ENCODE results near the gene SLIT3.

Gene SLIT3

DNA sequence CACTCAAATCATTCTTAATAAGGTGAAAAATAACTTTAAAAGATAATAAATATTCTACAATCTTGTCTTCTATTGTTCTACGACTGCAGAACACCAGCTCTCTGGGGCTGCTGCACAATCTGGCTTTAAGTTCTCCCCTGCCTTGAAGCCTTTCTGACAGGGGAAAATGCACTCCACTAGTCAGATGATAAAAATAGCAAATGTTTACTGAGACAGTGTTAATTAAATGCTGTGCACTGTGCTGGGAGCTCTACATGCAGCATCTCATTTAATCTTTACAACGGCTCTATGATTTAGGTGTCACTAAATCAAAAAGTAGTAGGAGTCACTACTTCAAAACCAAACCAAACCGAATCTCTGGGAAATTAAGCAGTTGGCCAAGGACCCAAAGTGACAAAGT, 132.7 kb downstream of the SLIT3 start:
- Histone ChIP-seq H3K9me3 (ENCODE audit: low read depth, low read length) (no peaks in the 10 kb centered on the region), H3K4me3 (no peak overlapping the region), H3K9ac (ENCODE audit: insufficient read length) (no peak overlapping the region), H3K27ac (no peak overlapping the region), H3K36me3 (ENCODE audit: insufficient read depth, low read length) (no peaks in the 10 kb centered on the region)
- no peak for DNase-seq (ENCODE audit: low read depth, low spot score)
- TF ChIP-seq POLR2AphosphoS5 (IDR thresholded peaks at IDR 0.05; ENCODE audit: borderline replicate concordance, low read depth, low read length): no peak
- no peak for TF ChIP-seq EZH2 (IDR thresholded peaks at IDR 0.05)
- no peak for TF ChIP-seq FOXP2 (optimal IDR thresholded peaks at IDR 0.05; ENCODE audit: control extremely low read depth, extremely low read length, insufficient read depth)

GRCh38 chr5:169166078-169166477, 134.9 kb downstream of the SLIT3 start:
- H3K9ac ChIP-seq (ENCODE audit: insufficient read length): no peak overlapping the region
- no peak overlapping the region for H3K27ac ChIP-seq
- H3K4me3 ChIP-seq: no peak overlapping the region
- TF ChIP-seq FOXP2 (optimal IDR thresholded peaks at IDR 0.05; ENCODE audit: control extremely low read depth, extremely low read length, insufficient read depth) (no peak), EZH2 (IDR thresholded peaks at IDR 0.05) (no peak), POLR2AphosphoS5 (IDR thresholded peaks at IDR 0.05; ENCODE audit: borderline replicate concordance, low read depth, low read length) (no peak)
- no peaks in the 10 kb centered on the region for H3K9me3 ChIP-seq (ENCODE audit: low read depth, low read length)
- no peak for DNase-seq (ENCODE audit: low read depth, low spot score)
- no peaks in the 10 kb centered on the region for H3K36me3 ChIP-seq (ENCODE audit: insufficient read depth, low read length)

GRCh38 chr5:169165052-169165451, 135.9 kb downstream of the SLIT3 start:
- Histone ChIP-seq H3K36me3 (ENCODE audit: insufficient read depth, low read length) (no peaks in the 10 kb centered on the region), H3K9me3 (ENCODE audit: low read depth, low read length) (no peaks in the 10 kb centered on the region), H3K4me3 (no peak overlapping the region), H3K27ac (no peak overlapping the region), H3K9ac (ENCODE audit: insufficient read length) (no peak overlapping the region)
- no peak for DNase-seq (ENCODE audit: low read depth, low spot score)
- TF ChIP-seq FOXP2 (optimal IDR thresholded peaks at IDR 0.05; ENCODE audit: control extremely low read depth, extremely low read length, insufficient read depth) (no peak), EZH2 (IDR thresholded peaks at IDR 0.05) (no peak)

DNA sequence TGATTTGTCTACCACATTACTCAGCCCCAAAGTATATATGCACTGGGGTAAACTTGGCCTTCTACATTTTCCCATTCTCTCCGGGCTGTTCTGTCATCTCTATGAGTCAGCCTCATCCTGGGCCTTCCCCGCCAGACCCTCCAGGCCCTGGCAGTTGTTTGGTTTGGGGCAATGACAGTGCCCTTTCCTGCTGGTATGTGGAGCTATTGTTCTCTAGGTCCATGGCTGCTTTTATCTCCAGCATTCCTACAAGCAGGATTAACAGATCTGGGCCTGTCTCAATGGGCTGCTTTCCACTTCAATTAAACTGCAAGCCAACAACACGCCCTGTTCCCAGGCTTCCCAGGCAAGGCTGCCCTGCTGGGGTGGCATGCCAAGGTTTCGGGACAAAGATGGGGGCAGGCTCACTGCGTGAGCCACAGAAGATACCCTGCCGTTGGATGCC, 136.4 kb downstream of the SLIT3 start:
- H3K4me3 ChIP-seq: no peak overlapping the region
- TF ChIP-seq POLR2AphosphoS5 (IDR thresholded peaks at IDR 0.05; ENCODE audit: borderline replicate concordance, low read depth, low read length): no peak
- TF ChIP-seq EZH2 (IDR thresholded peaks at IDR 0.05): no peak
- no peak for TF ChIP-seq FOXP2 (optimal IDR thresholded peaks at IDR 0.05; ENCODE audit: control extremely low read depth, extremely low read length, insufficient read depth)
- DNase-seq (ENCODE audit: low read depth, low spot score): no peak
- H3K36me3 ChIP-seq (ENCODE audit: insufficient read depth, low read length): no peaks in the 10 kb centered on the region
- no peaks in the 10 kb centered on the region for H3K9me3 ChIP-seq (ENCODE audit: low read depth, low read length)
- H3K27ac ChIP-seq: no peak overlapping the region
- no peak overlapping the region for H3K9ac ChIP-seq (ENCODE audit: insufficient read length)

DNA sequence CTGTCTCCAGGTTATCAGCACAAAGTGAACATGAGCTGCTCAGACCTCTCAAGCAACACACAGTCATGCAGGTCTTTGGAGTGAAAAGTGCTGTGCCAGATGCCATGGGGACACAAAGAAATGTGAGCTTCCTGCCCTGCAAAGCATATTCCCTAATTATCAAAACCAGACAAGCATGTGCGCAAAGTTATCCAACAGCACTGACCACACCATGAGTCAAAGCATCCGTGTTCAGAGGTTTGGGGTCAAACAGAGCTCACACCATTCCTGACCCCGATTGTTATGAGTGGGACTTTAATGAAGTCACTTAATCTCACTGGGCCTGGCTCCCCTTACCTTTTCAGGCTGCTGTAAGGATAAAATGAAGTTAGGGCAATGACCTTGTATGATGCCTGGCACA, 138.5 kb downstream of the SLIT3 start:
- Histone ChIP-seq H3K4me3 (no peak overlapping the region), H3K27ac (no peak overlapping the region), H3K9ac (ENCODE audit: insufficient read length) (no peak overlapping the region), H3K36me3 (ENCODE audit: insufficient read depth, low read length) (no peaks in the 10 kb centered on the region), H3K9me3 (ENCODE audit: low read depth, low read length) (no peaks in the 10 kb centered on the region)
- TF ChIP-seq EZH2 (IDR thresholded peaks at IDR 0.05) (no peak), POLR2AphosphoS5 (IDR thresholded peaks at IDR 0.05; ENCODE audit: borderline replicate concordance, low read depth, low read length) (no peak), FOXP2 (optimal IDR thresholded peaks at IDR 0.05; ENCODE audit: control extremely low read depth, extremely low read length, insufficient read depth) (no peak)
- DNase-seq (ENCODE audit: low read depth, low spot score): no peak

- H3K36me3 ChIP-seq (ENCODE audit: insufficient read depth, low read length): no peaks in the 10 kb centered on the region
- H3K9ac ChIP-seq (ENCODE audit: insufficient read length): no peak overlapping the region
- TF ChIP-seq POLR2AphosphoS5 (IDR thresholded peaks at IDR 0.05; ENCODE audit: borderline replicate concordance, low read depth, low read length): no peak
- no peak for TF ChIP-seq FOXP2 (optimal IDR thresholded peaks at IDR 0.05; ENCODE audit: control extremely low read depth, extremely low read length, insufficient read depth)
- no peak for TF ChIP-seq EZH2 (IDR thresholded peaks at IDR 0.05)
- no peak overlapping the region for H3K27ac ChIP-seq
- H3K4me3 ChIP-seq: no peak overlapping the region
- DNase-seq (ENCODE audit: low read depth, low spot score): no peak
- no peaks in the 10 kb centered on the region for H3K9me3 ChIP-seq (ENCODE audit: low read depth, low read length)
These were observed 139.8 kb downstream of the SLIT3 start for GRCh38 chr5:169161022-169161680.

DNA sequence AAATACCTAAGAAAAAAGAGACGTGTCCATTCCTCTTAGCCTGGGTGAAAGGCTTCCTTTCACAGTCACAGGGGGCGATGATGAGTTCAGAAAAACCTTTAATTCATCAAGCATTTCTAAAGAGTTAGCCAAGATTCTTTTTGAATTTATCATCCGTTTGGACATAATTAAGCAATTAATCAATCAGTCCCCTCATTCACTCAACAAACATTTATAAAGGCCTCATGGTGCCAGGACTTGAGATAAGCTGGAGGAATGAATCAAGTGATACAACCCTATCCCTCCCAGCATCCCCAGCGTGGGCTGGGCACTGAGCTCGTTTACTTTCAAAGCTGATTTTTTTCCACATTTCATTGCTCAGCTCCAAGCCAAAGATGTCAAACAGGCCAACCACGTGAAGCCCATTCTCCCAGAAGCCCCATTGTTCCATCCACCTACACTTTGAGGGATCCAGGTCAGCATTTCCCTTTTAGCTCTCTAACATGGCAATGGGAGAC, 140.5 kb downstream of the SLIT3 start:
- DNase-seq (ENCODE audit: low read depth, low spot score): no peak
- Histone ChIP-seq H3K4me3 (no peak overlapping the region), H3K27ac (no peak overlapping the region)

GRCh38 chr5:169158764-169159163, 142.2 kb downstream of the SLIT3 start:
- no peak overlapping the region for H3K4me3 ChIP-seq
- no peak overlapping the region for H3K9ac ChIP-seq (ENCODE audit: insufficient read length)
- no peak for DNase-seq (ENCODE audit: low read depth, low spot score)
- no peak for TF ChIP-seq POLR2AphosphoS5 (IDR thresholded peaks at IDR 0.05; ENCODE audit: borderline replicate concordance, low read depth, low read length)
- TF ChIP-seq EZH2 (IDR thresholded peaks at IDR 0.05): no peak
- no peak for TF ChIP-seq FOXP2 (optimal IDR thresholded peaks at IDR 0.05; ENCODE audit: control extremely low read depth, extremely low read length, insufficient read depth)
- H3K9me3 ChIP-seq (ENCODE audit: low read depth, low read length): no peaks in the 10 kb centered on the region
- no peak overlapping the region for H3K27ac ChIP-seq
- H3K36me3 ChIP-seq (ENCODE audit: insufficient read depth, low read length): no peaks in the 10 kb centered on the region

More for the DNA sequence above, 140.5 kb downstream of the SLIT3 start:
- no peak overlapping the region for H3K9ac ChIP-seq (ENCODE audit: insufficient read length)
- H3K9me3 ChIP-seq (ENCODE audit: low read depth, low read length): no peaks in the 10 kb centered on the region
- TF ChIP-seq FOXP2 (optimal IDR thresholded peaks at IDR 0.05; ENCODE audit: control extremely low read depth, extremely low read length, insufficient read depth) (no peak), POLR2AphosphoS5 (IDR thresholded peaks at IDR 0.05; ENCODE audit: borderline replicate concordance, low read depth, low read length) (no peak), EZH2 (IDR thresholded peaks at IDR 0.05) (no peak)
- no peaks in the 10 kb centered on the region for H3K36me3 ChIP-seq (ENCODE audit: insufficient read depth, low read length)

DNA sequence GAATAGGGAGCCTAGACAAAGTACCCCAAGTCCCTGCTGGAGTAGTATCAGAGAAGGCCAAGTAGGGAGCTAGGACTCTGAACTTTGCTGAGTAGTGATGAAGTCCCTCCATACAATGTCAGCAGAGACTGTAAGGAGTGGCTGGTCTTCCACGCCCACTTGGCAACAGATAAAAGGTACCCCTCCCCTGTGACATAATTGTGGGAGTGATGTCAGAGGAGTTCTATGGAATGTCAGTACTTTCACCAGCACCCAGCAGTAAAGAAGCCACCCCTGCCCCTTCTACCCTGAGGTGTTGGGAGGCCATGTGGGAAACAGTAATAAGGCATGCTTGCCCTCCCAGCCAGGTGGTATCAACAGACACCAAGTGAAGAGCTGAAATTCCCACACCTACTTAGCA, 143.9 kb downstream of the SLIT3 start:
- H3K36me3 ChIP-seq (ENCODE audit: insufficient read depth, low read length): no peaks in the 10 kb centered on the region

More for the DNA sequence above, 143.9 kb downstream of the SLIT3 start:
- DNase-seq (ENCODE audit: low read depth, low spot score): no peak
- no peaks in the 10 kb centered on the region for H3K9me3 ChIP-seq (ENCODE audit: low read depth, low read length)
- H3K4me3 ChIP-seq: no peak overlapping the region
- H3K9ac ChIP-seq (ENCODE audit: insufficient read length): no peak overlapping the region
- H3K27ac ChIP-seq: no peak overlapping the region
- TF ChIP-seq EZH2 (IDR thresholded peaks at IDR 0.05): no peak
- TF ChIP-seq FOXP2 (optimal IDR thresholded peaks at IDR 0.05; ENCODE audit: control extremely low read depth, extremely low read length, insufficient read depth): no peak
- no peak for TF ChIP-seq POLR2AphosphoS5 (IDR thresholded peaks at IDR 0.05; ENCODE audit: borderline replicate concordance, low read depth, low read length)

All from SK-N-MC (cell line).